Mucosa of descending colon (tissue), 3 donors: ENCODE measurements around the gene CACNA1F. TPM values are rescaled to one million over a fixed set of nuclear protein-coding genes. Genes with fewer than 3 reads are reported as not detected.

ENCODE experiments used
- ATAC-seq: fragments of 200-7000 bp; cut with Tn5 transposase; one replicate; pipeline ENCODE4 v1.9.1; 2020; ENCODE audit warnings: mild to moderate bottlenecking, moderate library complexity
- DNase-seq, 3 donors: peaks; one replicate each; pipeline ENCODE4 v3.0.0-alpha.2; 2020
- H3K36me3 ChIP-seq: fragments of 200-600 bp; one replicate; pipeline ENCODE4 v1.8.0; 2021; ENCODE audit warnings: low read depth, mild to moderate bottlenecking
- H3K4me1 ChIP-seq: fragments of 200-600 bp; one replicate; pipeline ENCODE4 v1.8.0; 2021; ENCODE audit warnings: low read depth, mild to moderate bottlenecking
- H3K4me3 ChIP-seq: fragments of 200-600 bp; one replicate; pipeline ENCODE4 v1.8.0; 2021; ENCODE audit warnings: mild to moderate bottlenecking
- H3K9me3 ChIP-seq: fragments of 200-600 bp; one replicate; pipeline ENCODE4 v1.8.0; 2021; ENCODE audit warnings: mild to moderate bottlenecking
- intact Hi-C, 2 donors: fragments of 100-400 bp; cut with DNase I in 1 of 2; cut with micrococcal nuclease in 1 of 2; formaldehyde crosslinking; loops; one replicate each; pipeline versions ENCODE4 v1.11.0 to v1.11.1; 2022; cut with DNase I, micrococcal nuclease
- total RNA-seq, 3 donors: library from RNA; stranded (reverse); fragmentation: NEBNext Ultra II Directional in 2 of 3; extraction: Animal tissue kit (Norgen Biotek cat#: 25700) in 2 of 3; gene quantifications; one replicate each; pipeline versions ENCODE4 v1.2.1 to v1.2.4, GENCODE V29; 2021 to 2023
- TF ChIP-seq, protein P1 (sequence below): fragments of 200-600 bp; IDR thresholded peaks from one replicate; pipeline ENCODE4 v1.8.0; 2022; ENCODE audit warnings: antibody characterized with exemption, mild to moderate bottlenecking
- donor health status: DM: no; HTN: no; CAD: no; lungs with moderate emphysema.
- donor health status: DM: no; HTN: no; CAD: no.
- donor health status: DM: no; HTN: yes; CAD: no.

The CACNA1F gene
- total RNA-seq, 3 donors from 2014 or later, result 0.70 to 3.0 (median 1.7) TPM

DNA sequence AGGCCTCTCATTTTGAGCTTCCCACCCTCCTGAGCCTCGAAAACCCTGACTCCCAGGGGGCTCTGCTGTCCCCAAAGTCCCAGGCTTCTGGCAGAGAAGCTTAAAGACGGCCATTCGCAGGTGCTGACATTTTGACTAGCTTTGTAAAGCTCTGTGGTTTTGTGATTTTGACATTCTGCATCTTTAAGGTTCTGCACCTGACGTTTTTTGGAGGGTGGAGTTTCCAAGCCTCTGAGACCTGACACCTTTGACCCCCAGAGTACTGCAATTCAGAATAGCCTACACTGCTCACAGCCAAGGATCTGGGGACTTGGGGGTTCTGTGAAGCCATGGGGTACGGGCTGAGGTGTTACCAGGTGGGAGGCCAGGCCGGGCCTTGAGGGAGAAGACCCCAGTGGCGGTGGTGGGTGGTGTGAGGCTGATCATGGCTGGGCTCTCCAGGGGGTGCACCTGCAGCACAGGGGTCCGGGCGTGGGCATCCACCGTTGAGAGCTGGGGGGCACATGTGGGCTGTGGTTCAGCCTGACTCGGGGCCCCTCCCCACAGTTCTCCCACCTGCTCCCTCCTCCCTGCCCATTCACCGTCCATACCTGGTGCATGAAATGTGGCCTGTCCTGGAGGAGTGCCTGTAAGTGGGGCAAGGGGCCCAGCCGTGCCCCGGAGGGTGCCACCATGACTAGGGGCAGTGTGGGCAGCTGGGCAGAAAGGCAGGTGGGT lies 24.1 kb upstream of the CACNA1F start:
- Histone ChIP-seq H3K9me3 (no peaks in the 10 kb centered on the region), H3K4me3 (no peak overlapping the region), H3K4me1 (no peaks in the 10 kb centered on the region), H3K36me3 (no peaks in the 10 kb centered on the region)
- TF ChIP-seq, protein P1, sequence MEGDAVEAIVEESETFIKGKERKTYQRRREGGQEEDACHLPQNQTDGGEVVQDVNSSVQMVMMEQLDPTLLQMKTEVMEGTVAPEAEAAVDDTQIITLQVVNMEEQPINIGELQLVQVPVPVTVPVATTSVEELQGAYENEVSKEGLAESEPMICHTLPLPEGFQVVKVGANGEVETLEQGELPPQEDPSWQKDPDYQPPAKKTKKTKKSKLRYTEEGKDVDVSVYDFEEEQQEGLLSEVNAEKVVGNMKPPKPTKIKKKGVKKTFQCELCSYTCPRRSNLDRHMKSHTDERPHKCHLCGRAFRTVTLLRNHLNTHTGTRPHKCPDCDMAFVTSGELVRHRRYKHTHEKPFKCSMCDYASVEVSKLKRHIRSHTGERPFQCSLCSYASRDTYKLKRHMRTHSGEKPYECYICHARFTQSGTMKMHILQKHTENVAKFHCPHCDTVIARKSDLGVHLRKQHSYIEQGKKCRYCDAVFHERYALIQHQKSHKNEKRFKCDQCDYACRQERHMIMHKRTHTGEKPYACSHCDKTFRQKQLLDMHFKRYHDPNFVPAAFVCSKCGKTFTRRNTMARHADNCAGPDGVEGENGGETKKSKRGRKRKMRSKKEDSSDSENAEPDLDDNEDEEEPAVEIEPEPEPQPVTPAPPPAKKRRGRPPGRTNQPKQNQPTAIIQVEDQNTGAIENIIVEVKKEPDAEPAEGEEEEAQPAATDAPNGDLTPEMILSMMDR, result no peak
- intact Hi-C loops, result no loop called here
- DNase-seq (no peak), ATAC-seq (no peak)

DNA sequence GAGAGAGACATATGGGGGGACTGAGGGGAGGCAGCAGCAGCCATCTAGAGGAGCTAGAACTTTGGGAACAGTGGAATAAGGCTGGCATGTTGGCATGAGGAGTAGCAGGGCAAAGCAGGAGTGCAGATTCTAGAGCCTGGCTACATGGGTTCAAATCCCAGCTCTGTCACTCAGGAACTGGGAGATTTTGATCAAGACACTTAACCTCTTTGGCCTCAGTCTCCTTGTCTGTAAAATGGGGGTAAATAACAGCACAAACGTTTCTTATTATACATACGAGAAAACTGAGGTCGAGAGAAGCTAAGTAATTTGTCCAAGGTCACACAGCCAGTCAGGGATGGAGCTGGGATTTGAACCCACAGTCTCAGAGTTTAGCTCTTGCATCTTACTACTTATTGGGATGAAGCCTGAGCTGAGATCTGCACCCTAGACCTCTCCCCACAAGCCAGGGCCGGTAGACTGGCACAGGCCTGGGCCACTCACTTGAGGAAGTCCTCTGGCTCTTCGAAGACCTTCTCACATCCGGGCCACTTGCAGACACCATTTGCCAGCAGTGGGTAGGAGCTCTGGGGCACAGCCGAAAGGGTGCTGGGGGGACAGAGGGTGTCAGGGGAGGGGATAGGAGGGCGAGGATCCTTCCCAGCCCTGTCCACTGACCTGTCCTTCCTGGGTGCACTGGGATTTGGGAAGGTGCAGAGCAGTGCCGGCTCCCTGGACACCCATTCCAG lies 23.3 kb upstream of the CACNA1F start:
- TF ChIP-seq, protein P1, result no peak
- intact Hi-C loops, result no loop called here
- Histone ChIP-seq H3K4me1 (no peaks in the 10 kb centered on the region), H3K4me3 (no peak overlapping the region), H3K36me3 (no peaks in the 10 kb centered on the region), H3K9me3 (no peaks in the 10 kb centered on the region)
- DNase-seq (no peak), ATAC-seq (no peak)

DNA sequence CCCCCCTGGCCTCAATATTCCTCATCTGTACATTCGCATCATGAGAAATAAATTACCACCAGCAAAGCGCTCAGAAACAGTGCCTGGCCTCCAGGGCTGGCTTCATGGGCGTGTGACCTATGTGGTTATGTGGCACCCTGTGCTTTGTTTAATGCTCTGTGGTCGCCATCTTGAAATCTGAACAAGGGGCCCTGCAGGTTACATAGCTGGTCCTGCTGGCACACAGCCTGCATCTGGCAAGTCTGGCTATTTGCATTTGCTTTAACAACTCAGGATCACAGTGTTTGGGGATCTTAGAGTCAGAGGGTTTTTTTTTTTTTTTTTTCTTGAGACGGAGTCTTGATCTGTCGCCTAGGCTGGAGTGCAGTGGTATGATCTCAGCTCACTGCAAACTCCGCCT lies 21.5 kb upstream of the CACNA1F start:
- intact Hi-C loops, result no loop called here
- DNase-seq, result no peak
- TF ChIP-seq, protein P1, result no peak
- Histone ChIP-seq H3K9me3 (no peaks in the 10 kb centered on the region), H3K4me1 (no peaks in the 10 kb centered on the region), H3K4me3 (no peak overlapping the region), H3K36me3 (no peaks in the 10 kb centered on the region)
- ATAC-seq, result no peak

DNA sequence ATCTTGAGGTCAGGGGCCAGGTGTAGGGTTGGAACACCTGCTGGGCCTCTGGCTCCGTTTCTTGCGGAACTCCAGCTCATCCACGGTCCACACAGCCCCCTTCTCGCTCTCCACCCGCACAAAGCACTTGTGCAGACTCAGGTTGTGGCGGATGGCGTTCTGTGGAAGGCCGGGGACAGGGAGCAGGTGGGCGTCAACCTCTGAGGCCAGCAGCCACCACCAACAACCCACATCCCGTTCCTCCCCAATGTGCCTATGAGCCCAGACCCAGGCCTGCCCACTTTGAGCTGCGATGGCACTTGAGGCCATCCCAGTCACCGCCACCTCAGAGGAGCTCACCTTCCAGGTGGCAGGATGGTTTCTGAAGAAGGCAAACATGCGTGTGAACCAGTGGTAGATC lies 18.2 kb upstream of the CACNA1F start:
- Histone ChIP-seq H3K36me3 (no peaks in the 10 kb centered on the region), H3K9me3 (no peaks in the 10 kb centered on the region), H3K4me3 (no peak overlapping the region), H3K4me1 (no peaks in the 10 kb centered on the region)
- intact Hi-C loops, result no loop called here
- ATAC-seq, result no peak
- no peak for DNase-seq
- TF ChIP-seq, protein P1, result no peak

DNA sequence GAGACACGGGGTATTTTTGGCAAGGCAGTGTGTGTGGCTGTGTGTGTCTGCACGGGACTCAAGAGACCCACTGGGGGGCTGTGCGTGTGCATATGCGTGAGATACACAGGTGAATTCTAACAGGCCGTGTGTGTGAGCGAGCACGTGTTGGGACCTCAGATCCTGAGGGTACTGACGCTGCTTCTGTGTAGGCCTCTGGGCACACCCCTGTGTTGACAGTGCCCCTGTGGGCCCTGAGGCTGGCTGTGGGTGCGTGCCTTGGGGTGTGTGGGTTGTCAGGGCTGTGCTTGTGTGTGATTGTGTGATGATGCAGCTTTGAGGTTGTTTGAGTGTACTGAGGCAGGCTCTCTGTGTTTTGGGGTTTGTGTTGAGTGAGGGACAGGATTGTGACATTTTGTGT lies 17.4 kb upstream of the CACNA1F start:
- no peak for ATAC-seq
- DNase-seq, result no peak
- no peaks in the 10 kb centered on the region for H3K4me1 ChIP-seq
- no peak overlapping the region for H3K4me3 ChIP-seq
- TF ChIP-seq, protein P1, result no peak
- intact Hi-C loops, result no loop called here
- no peaks in the 10 kb centered on the region for H3K36me3 ChIP-seq
- no peaks in the 10 kb centered on the region for H3K9me3 ChIP-seq
